A549 (cell line): ENCODE measurements around the gene HOXB3. TPM values are rescaled to one million over a fixed set of nuclear protein-coding genes. Genes with fewer than 3 reads are reported as not detected.
A peak's percentile ranks its signal among the peaks of the same experiment; 100 is the strongest.

Experiments
- ATAC-seq, 2 experiments: fragments of 200-7000 bp in 1 of 2; fragments of >200 bp in 1 of 2; cut with Nextera tagmentation in 1 of 2; cut with Tn5 transposase in 1 of 2; 3 replicates each; pipeline versions ENCODE4 v1.8.0 to v1.9.1; 2018 to 2020; ENCODE audit warnings: mild to moderate bottlenecking in 1 of 2, moderate library complexity in 1 of 2
- CTCF ChIA-PET: fragments of 300-600 bp; sonication (Branson Sonifier 250); formaldehyde crosslinking; extraction: SDS; loops from one replicate; lab custom pipeline; 2021; ENCODE audit warnings: antibody characterized with exemption, inconsistent platforms; lab: Yijun Ruan, JAX
- POLR2A ChIA-PET: fragments of 350-600 bp; formaldehyde crosslinking; extraction: SDS; loops from one replicate; lab custom pipeline; 2021; ENCODE audit warnings: antibody characterized with exemption, inconsistent platforms; lab: Yijun Ruan, JAX
- DNase-seq, 2 experiments: peaks; one replicate each; pipeline versions ENCODE4 v3.0.0 to v3.0.0-alpha.2; 2011 to 2016; ENCODE audit warnings: low read depth in 1 of 2, low spot score in 1 of 2
- FAIRE-seq: peaks from 2 replicates; lab custom pipeline; 2011; peaks lifted over from hg19 to GRCh38; lab: Jason Lieb, UNC
- H3K27ac ChIP-seq, 2 experiments: fragments of >200 bp; sonication (Bioruptor Twin); formaldehyde crosslinking; 3 replicates each; pipeline ENCODE4 v1.5.1; 2016 to 2017
- H3K4me1 ChIP-seq: fragments of >200 bp; sonication (Bioruptor Twin); formaldehyde crosslinking; 3 replicates; pipeline ENCODE4 v1.6.1; 2016
- H3K4me2 ChIP-seq: fragments of >200 bp; sonication (Bioruptor Twin); formaldehyde crosslinking; 3 replicates; pipeline ENCODE4 v1.6.1; 2016
- H3K4me3 ChIP-seq: fragments of >200 bp; sonication (Bioruptor Twin); formaldehyde crosslinking; 3 replicates; pipeline ENCODE4 v1.5.1; 2016
- H3K9me3 ChIP-seq: fragments of >200 bp; sonication (Bioruptor Twin); formaldehyde crosslinking; 3 replicates; pipeline ENCODE4 v1.6.1; 2016
- CEBPB ChIP-seq, 2 experiments: fragments of >200 bp in 1 of 2; sonication (Bioruptor Twin) in 1 of 2; formaldehyde crosslinking in 1 of 2; IDR thresholded peaks; 2 replicates each; pipeline ENCODE4 v1.6.1; 2012 to 2016
- CHD2 ChIP-seq: fragments of 150-350 bp; IDR thresholded peaks from 2 replicates; pipeline ENCODE4 v1.6.1; 2014; ENCODE audit warnings: low read length; ENCODE audit not compliant: partially characterized antibody
- CTCF ChIP-seq: fragments of >200 bp; sonication (Bioruptor Twin); formaldehyde crosslinking; IDR thresholded peaks from 3 replicates; pipeline ENCODE4 v1.5.1; 2016
- ELK1 ChIP-seq: fragments of 150-350 bp; IDR thresholded peaks from 2 replicates; pipeline ENCODE4 v1.6.1; 2014; ENCODE audit warnings: low read depth, mild to moderate bottlenecking, low read length
- EP300 ChIP-seq, 2 experiments: fragments of >200 bp; sonication (Bioruptor Twin); formaldehyde crosslinking; IDR thresholded peaks; 2 replicates in 1 of 2; 3 replicates in 1 of 2; pipeline ENCODE4 v1.6.1; 2016 to 2017
- ESRRA ChIP-seq: fragments of 150-350 bp; IDR thresholded peaks from 2 replicates; pipeline ENCODE4 v1.6.1; 2014; ENCODE audit warnings: mild to moderate bottlenecking, low read length, borderline replicate concordance
- FOXS1 ChIP-seq: fragments of 250-450 bp; sonication (Bioruptor Pico); IDR thresholded peaks from 2 replicates; pipeline ENCODE4 v1.5.0; 2020; ENCODE audit warnings: mild to moderate bottlenecking, moderate library complexity
- GATA3 ChIP-seq: IDR thresholded peaks from 2 replicates; pipeline ENCODE4 v1.6.1; 2012; ENCODE audit warnings: borderline replicate concordance
- HDAC2 ChIP-seq: fragments of 200-600 bp; sonication (generic); IDR thresholded peaks from 2 replicates; pipeline ENCODE4 v1.6.1; 2016
- HOXA7 ChIP-seq: fragments of 250-450 bp; sonication (Bioruptor Pico); IDR thresholded peaks from 2 replicates; pipeline ENCODE4 v1.5.0; 2020; ENCODE audit warnings: mild to moderate bottlenecking, moderate library complexity
- KDM1A ChIP-seq: fragments of 200-600 bp; sonication (generic); IDR thresholded peaks from 2 replicates; pipeline ENCODE4 v1.6.1; 2016; ENCODE audit warnings: low read depth, mild to moderate bottlenecking
- MAZ ChIP-seq: fragments of 150-350 bp; IDR thresholded peaks from 2 replicates; pipeline ENCODE4 v1.6.1; 2014; ENCODE audit warnings: antibody characterized with exemption, low read depth, low read length, borderline replicate concordance
- MYC ChIP-seq: IDR thresholded peaks from 2 replicates; pipeline ENCODE4 v1.6.1; 2012; ENCODE audit warnings: mild to moderate bottlenecking, inconsistent platforms, low read length, improper control_type of control experiment, borderline replicate concordance
- NPAS2 ChIP-seq: fragments of 250-450 bp; sonication (Bioruptor Pico); IDR thresholded peaks from 2 replicates; pipeline ENCODE4 v1.8.0; 2022; ENCODE audit warnings: mild to moderate bottlenecking, moderate library complexity, borderline replicate concordance
- NR3C1 ChIP-seq: fragments of >200 bp; sonication (Bioruptor Twin); formaldehyde crosslinking; IDR thresholded peaks from 3 replicates; pipeline ENCODE4 v1.6.1; 2017
- POLR2A ChIP-seq: IDR thresholded peaks from 2 replicates; pipeline ENCODE4 v1.6.1; 2012; ENCODE audit warnings: mild to moderate bottlenecking, low read length
- SMC3 ChIP-seq: fragments of >200 bp; sonication (Bioruptor Twin); formaldehyde crosslinking; IDR thresholded peaks from 3 replicates; pipeline ENCODE4 v1.6.1; 2018; ENCODE audit warnings: inconsistent platforms
- TFCP2L1 ChIP-seq: fragments of 250-450 bp; sonication (Bioruptor Pico); IDR thresholded peaks from 2 replicates; pipeline ENCODE4 v1.5.0; 2021; ENCODE audit warnings: mild to moderate bottlenecking
- TP53 ChIP-seq: fragments of 250-450 bp; sonication (Bioruptor Pico); IDR thresholded peaks from 2 replicates; pipeline ENCODE4 v1.5.0; 2021; ENCODE audit warnings: mild to moderate bottlenecking, moderate library complexity
- ZNF302 ChIP-seq: fragments of 250-450 bp; sonication (Bioruptor Pico); IDR thresholded peaks from 2 replicates; pipeline ENCODE4 v1.9.0; 2021; ENCODE audit warnings: inconsistent platforms, mild to moderate bottlenecking, moderate library complexity
- ZSCAN20 ChIP-seq: fragments of 250-450 bp; sonication (Bioruptor Pico); IDR thresholded peaks from 2 replicates; pipeline ENCODE4 v1.8.0; 2022; ENCODE audit warnings: mild to moderate bottlenecking, moderate library complexity
- WGBS: methylation state at CpG from one replicate; pipeline ENCODE4 v1.1.6; 2017; ENCODE audit errors: missing lambda C conversion rate; 5-methylcytosine and 5-hydroxymethylcytosine counted together
- polyA plus RNA-seq, 4 experiments: library from polyadenylated mRNA; depleted of rRNA in 3 of 4; stranded (reverse); fragments of >200 nt; fragmentation: RNase III in 1 of 4; extraction: RNeasy Plus Mini Kit Qiagen cat#74134 plus additional on column Dnase treatment in 1 of 4; gene quantifications; 2 replicates in 3 of 4; 3 replicates in 1 of 4; pipeline ENCODE4 v1.2.3, GENCODE V29; 2011 to 2017
- TF ChIP-seq, protein P1 (sequence below): IDR thresholded peaks from 2 replicates; pipeline ENCODE4 v1.6.1; 2012; ENCODE audit warnings: low read depth, borderline replicate concordance

The HOXB3 gene
- polyA plus RNA-seq, 2 of the 4 experiments (the other 2 are of a cell fraction): 8.6 to 17.0 TPM

GRCh38 chr17:48587276-48588073, 2.6 kb downstream of the HOXB3 start:
- CTCF ChIA-PET: interaction anchor here (0.7 to 3.5 kb wide), 25 partner anchors 22 to 543 kb away, joined by 3 to 19 read pairs (median 3); no protein-coding TSS in a partner anchor
- Histone ChIP-seq H3K9me3 (no peaks in the 10 kb centered on the region), H3K4me2 (peak overlapping the region; percentile 15; the same call in 2 of the 3 replicates), H3K4me3 (no peak overlapping the region), H3K4me1 (peaks cover 21% of the 10 kb centered on the region), H3K27ac (peak overlapping the region; percentile 41 to 61; a peak in 4 of 6 replicates)
- POLR2A ChIA-PET: interaction anchor here (1.2 kb wide), 1 partner anchor 17 kb away, joined by 3 read pairs; no protein-coding TSS in a partner anchor
- 67% methylated on average over 5 of the region's 5 CpGs for WGBS
- TF ChIP-seq MAZ: no peak
- no peak for TF ChIP-seq HOXA7 (CRISPR knock-in tag)
- no peak for TF ChIP-seq FOXS1
- no peak for TF ChIP-seq KDM1A
- ATAC-seq (no peak), FAIRE-seq (no peak), DNase-seq (peak in 1 of 2 experiments; percentile 39)

DNA sequence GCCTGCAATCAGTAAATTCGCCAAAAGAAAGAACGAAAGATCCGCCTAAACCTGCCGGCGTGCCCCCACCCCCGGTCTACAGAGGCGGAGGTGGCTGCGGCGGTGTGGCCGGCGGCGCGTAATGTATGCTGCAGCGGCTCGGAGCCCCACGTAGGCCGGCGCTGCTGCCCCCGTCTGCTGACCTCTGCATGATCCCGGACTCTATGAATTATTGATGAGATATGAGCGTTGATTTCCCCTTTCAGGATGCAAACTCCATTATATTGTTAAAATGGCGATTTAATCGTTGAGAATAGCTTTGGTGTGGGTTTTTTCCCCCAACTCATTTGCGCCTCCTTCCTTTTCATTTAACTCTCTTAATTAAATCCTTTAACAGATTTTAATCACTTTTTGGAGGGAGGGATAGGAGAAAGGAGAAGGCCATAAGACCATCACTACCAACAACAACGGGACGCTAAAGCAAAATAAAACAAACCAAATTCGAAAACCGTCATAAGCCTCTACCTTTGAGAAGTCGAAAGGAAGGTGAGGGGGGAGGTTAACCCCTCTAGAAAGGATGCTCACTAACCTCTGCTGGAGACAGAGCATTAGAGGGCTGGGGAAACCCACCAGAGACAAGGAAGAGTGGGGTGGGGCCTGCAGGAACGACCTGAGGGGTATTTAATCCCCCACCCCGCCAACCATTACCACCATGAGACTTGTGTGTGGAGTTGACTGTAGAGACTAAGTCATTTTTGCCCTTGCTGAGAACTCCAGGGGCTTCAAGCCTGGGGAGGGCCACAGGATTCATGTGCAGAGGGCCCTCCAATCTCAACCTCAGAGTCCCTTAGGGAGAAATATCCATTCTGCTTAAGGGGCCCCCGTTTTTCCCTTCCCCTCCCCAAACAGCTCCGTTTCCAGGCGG, 3.4 kb downstream of the HOXB3 start:
- Histone ChIP-seq H3K27ac (peak overlapping the region; percentile 71 to 86; a peak in 5 of 6 replicates), H3K4me3 (no peak overlapping the region; the same call in 2 of the 3 replicates), H3K4me2 (peak overlapping the region; percentile 99), H3K9me3 (no peaks in the 10 kb centered on the region), H3K4me1 (peaks cover 21% of the 10 kb centered on the region)
- CTCF ChIA-PET: interaction anchor here (1.0 to 3.5 kb wide), 10 partner anchors 23 to 371 kb away, joined by 3 to 19 read pairs (median 4); no protein-coding TSS in a partner anchor
- ATAC-seq (no peak), DNase-seq (no peak), FAIRE-seq (no peak)
- WGBS: 87% methylated on average over 34 of the region's 34 CpGs
- POLR2A ChIA-PET: no interaction called here
- TF ChIP-seq KDM1A (no peak), GATA3 (no peak), NR3C1 (no peak), ZNF302 (CRISPR knock-in tag) (no peak), CHD2 (no peak), MYC (no peak), EP300 (IDR thresholded peaks at IDR 0.05) (no peak), ESRRA (no peak), ELK1 (no peak), NPAS2 (CRISPR knock-in tag) (no peak), TFCP2L1 (CRISPR knock-in tag) (no peak), CEBPB (IDR thresholded peaks at IDR 0.05) (no peak), CTCF (no peak), POLR2A (no peak), TP53 (no peak), ZSCAN20 (CRISPR knock-in tag) (no peak), HOXA7 (CRISPR knock-in tag) (no peak), SMC3 (no peak), HDAC2 (no peak)
- TF ChIP-seq, protein P1, sequence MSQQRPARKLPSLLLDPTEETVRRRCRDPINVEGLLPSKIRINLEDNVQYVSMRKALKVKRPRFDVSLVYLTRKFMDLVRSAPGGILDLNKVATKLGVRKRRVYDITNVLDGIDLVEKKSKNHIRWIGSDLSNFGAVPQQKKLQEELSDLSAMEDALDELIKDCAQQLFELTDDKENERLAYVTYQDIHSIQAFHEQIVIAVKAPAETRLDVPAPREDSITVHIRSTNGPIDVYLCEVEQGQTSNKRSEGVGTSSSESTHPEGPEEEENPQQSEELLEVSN: no peak
